ES-I3 (cell line): ENCODE results near the gene GPATCH8.
"Not testable (repeated sequence)": the region's sequence is repeated elsewhere in the genome, so short reads cannot be mapped to it uniquely, and the experiment has no call there.

Experiments
- H3K36me3 ChIP-seq: 2 replicates; pipeline ENCODE4 v1.6.1; 2013; ENCODE audit warnings: mild to moderate bottlenecking, low read length, control low read depth, moderate library complexity; ENCODE audit not compliant: insufficient read depth
- H3K4me1 ChIP-seq: 2 replicates; pipeline ENCODE4 v1.6.1; 2013; ENCODE audit warnings: mild to moderate bottlenecking, control low read depth, low read length; ENCODE audit not compliant: insufficient read depth
- H3K9ac ChIP-seq: 2 replicates; pipeline ENCODE4 v1.6.1; 2013; ENCODE audit warnings: low read depth, mild to moderate bottlenecking, low read length, moderate library complexity
- H3K9me3 ChIP-seq: 2 replicates; pipeline ENCODE4 v1.6.1; 2013; ENCODE audit warnings: mild to moderate bottlenecking, low read length, moderate library complexity; ENCODE audit not compliant: control insufficient read depth, insufficient read depth

Gene GPATCH8

GRCh38 chr17:44374306-44375195 lies 128.7 kb downstream of the GPATCH8 start:
- peak overlapping the region; percentile 36 for H3K9ac ChIP-seq
- H3K36me3 ChIP-seq, result no peaks in the 10 kb centered on the region
- H3K4me1 ChIP-seq, result peaks cover 9% of the 10 kb centered on the region; the same call in 1 of the 2 replicates
- no peaks in the 10 kb centered on the region for H3K9me3 ChIP-seq

- Histone ChIP-seq H3K36me3 (no peaks in the 10 kb centered on the region), H3K9me3 (no peaks in the 10 kb centered on the region), H3K9ac (no peak overlapping the region), H3K4me1 (peaks cover 9% of the 10 kb centered on the region; the same call in 1 of the 2 replicates)
Observed at GRCh38 chr17:44372036-44372435, 131.2 kb downstream of the GPATCH8 start.

- not testable (repeated sequence) for H3K9me3 ChIP-seq, H3K36me3 ChIP-seq, H3K9ac ChIP-seq, H3K4me1 ChIP-seq
Observed at GRCh38 chr17:44369414-44370023, 133.7 kb downstream of the GPATCH8 start.

GRCh38 chr17:44368391-44369243 lies 134.6 kb downstream of the GPATCH8 start:
- not testable (repeated sequence) for H3K36me3 ChIP-seq, H3K9me3 ChIP-seq, H3K9ac ChIP-seq, H3K4me1 ChIP-seq

- Histone ChIP-seq H3K4me1 (no peaks in the 10 kb centered on the region; the same call in 1 of the 2 replicates), H3K36me3 (no peaks in the 10 kb centered on the region), H3K9me3 (no peaks in the 10 kb centered on the region), H3K9ac (no peak overlapping the region)
Observed at GRCh38 chr17:44367231-44367979, 135.8 kb downstream of the GPATCH8 start.

GRCh38 chr17:44365051-44365450 lies 138.2 kb downstream of the GPATCH8 start:
- H3K9me3 ChIP-seq, H3K9ac ChIP-seq, H3K36me3 ChIP-seq: not testable (repeated sequence)
- peaks cover 20% of the 10 kb centered on the region for H3K4me1 ChIP-seq

- Histone ChIP-seq H3K4me1 (peaks cover 20% of the 10 kb centered on the region), H3K9me3 (no peaks in the 10 kb centered on the region), H3K9ac (peak within 1 kb of the TSS; percentile 95), H3K36me3 (no peaks in the 10 kb centered on the region)
Observed at GRCh38 chr17:44363613-44364159, 139.5 kb downstream of the GPATCH8 start, which contains the start of gene FAM171A2. Gene FAM171A2 (minus strand): TSS chr17:44363853. CDS start chr17:44363714, 139 bp downstream.

GRCh38 chr17:44362949-44363612 lies 140.1 kb downstream of the GPATCH8 start:
- Histone ChIP-seq H3K9ac (peak overlapping the region; percentile 95), H3K4me1 (peaks cover 20% of the 10 kb centered on the region), H3K36me3 (no peaks in the 10 kb centered on the region), H3K9me3 (no peaks in the 10 kb centered on the region)

GRCh38 chr17:44362459-44362948 lies 140.7 kb downstream of the GPATCH8 start:
- H3K9me3 ChIP-seq, result no peaks in the 10 kb centered on the region
- peaks cover 20% of the 10 kb centered on the region for H3K4me1 ChIP-seq
- H3K9ac ChIP-seq, result peak overlapping the region; percentile 95
- H3K36me3 ChIP-seq, result no peaks in the 10 kb centered on the region

GRCh38 chr17:44361292-44362260 lies 141.6 kb downstream of the GPATCH8 start:
- H3K9ac ChIP-seq, result 0 out of 2 replicates have a peak overlapping the region, but pooled peaks have one; percentile 4

GRCh38 chr17:44360826-44361225 lies 142.4 kb downstream of the GPATCH8 start:
- Histone ChIP-seq H3K9ac (no peak overlapping the region), H3K9me3 (no peaks in the 10 kb centered on the region), H3K36me3 (no peaks in the 10 kb centered on the region), H3K4me1 (peaks cover 20% of the 10 kb centered on the region)

More at GRCh38 chr17:44361292-44362260, 141.6 kb downstream of the GPATCH8 start:
- H3K9me3 ChIP-seq, result no peaks in the 10 kb centered on the region
- no peaks in the 10 kb centered on the region for H3K36me3 ChIP-seq
- peaks cover 20% of the 10 kb centered on the region for H3K4me1 ChIP-seq

- H3K36me3 ChIP-seq, result no peaks in the 10 kb centered on the region
- no peaks in the 10 kb centered on the region for H3K9me3 ChIP-seq
- H3K9ac ChIP-seq, result no peak overlapping the region
- peaks cover 20% of the 10 kb centered on the region for H3K4me1 ChIP-seq
Observed at GRCh38 chr17:44360144-44360533, 143.1 kb downstream of the GPATCH8 start.
